ENCODE results near the gene TMEM120B.

The TMEM120B gene

GRCh38 chr12:121792607-121793439 is 80.3 kb downstream of the TMEM120B start:
- DNase-seq (ENCODE audit: low read depth) = no peak

- DNase-seq (ENCODE audit: low read depth) = peak; percentile 58
These were observed 80.9 kb downstream of the TMEM120B start, which contains the start of gene RHOF for GRCh38 chr12:121793440-121793837. TSS of gene RHOF (minus strand) at chr12:121793688. CDS start at chr12:121793633, 55 bp downstream.

DNA sequence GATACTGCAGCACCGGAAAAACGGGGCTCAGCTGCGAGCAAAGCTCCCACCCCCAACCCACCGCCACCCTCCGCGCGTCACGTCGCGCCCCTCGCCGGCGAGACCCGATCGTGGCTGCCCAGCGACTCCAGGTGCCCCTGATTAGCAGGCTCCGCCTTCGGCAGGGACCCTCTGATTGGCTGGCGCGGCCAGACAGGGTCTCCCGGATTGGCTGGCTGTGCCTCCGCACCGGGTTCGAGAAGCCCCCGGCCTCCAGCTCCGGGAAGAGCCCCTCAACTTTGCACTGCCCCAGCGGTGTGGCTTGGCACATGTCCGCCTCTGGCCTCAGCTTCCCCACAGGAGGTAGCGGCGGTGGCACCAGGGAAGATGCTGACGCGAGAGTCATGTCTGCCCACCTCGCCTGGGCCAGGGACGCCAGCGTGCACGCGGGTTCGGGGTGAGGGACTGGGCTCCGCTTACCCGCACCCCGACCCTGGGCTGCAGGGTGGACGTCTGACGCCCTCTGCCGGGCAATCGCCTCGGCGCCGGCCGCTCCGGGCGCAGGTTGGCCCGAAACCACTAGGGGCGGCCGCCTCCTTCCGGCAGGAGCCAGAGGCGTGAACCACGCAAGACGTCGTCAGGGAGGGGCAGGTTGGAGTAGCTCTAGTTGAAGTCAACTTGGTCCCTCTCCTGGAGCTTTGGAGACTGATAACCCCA is 81.4 kb downstream of the TMEM120B start:
- peak; percentile 93 for DNase-seq (ENCODE audit: low read depth)

- DNase-seq (ENCODE audit: low read depth) = no peak
These were observed 82.0 kb downstream of the TMEM120B start for GRCh38 chr12:121794534-121795033.

GRCh38 chr12:121795034-121795968 is 82.7 kb downstream of the TMEM120B start:
- DNase-seq (ENCODE audit: low read depth) = peak; percentile 80

DNA sequence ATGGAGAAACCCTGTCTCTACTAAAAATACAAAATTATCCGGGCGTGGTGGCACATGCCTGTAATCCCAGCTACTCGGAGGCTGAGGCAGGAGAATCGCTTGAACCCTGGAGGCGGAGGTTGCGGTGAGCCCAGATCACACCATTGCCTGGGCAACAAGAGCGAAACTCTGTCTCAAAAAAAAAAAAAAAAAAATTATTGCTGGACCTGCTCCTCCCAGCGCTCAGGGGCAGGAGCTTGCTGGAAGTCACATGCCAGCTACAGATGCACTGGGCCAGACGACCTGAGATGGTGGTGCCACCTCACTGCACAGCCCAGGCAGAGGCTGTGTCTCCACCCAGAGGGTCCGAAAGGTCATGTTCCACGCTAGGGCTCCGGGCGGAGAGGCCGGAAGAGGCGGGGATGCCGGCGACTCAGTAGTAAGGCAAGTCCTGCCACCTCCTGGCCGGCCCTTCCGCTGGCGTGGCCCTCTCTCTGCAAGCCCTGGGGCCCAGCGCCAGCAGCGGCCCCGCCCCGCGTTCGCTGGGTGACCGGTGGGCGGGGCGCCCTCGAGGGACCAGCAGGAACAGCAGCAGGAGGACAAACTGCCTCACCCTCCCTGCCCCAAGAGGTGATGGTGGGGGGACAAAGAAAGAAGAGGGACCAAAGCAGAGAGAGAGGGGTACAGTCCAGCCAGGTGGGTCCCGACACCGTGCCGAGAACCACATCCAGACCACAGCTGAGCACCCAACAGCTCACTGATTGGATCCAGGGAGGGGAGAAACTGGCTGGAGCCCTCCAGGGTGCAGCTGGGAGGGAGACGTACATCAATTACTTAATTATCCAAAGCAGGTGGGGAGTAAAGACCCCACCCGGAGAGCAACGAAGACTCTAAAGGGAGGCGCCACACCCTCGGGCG is 84.6 kb downstream of the TMEM120B start:
- no peak for DNase-seq (ENCODE audit: low read depth)

DNA sequence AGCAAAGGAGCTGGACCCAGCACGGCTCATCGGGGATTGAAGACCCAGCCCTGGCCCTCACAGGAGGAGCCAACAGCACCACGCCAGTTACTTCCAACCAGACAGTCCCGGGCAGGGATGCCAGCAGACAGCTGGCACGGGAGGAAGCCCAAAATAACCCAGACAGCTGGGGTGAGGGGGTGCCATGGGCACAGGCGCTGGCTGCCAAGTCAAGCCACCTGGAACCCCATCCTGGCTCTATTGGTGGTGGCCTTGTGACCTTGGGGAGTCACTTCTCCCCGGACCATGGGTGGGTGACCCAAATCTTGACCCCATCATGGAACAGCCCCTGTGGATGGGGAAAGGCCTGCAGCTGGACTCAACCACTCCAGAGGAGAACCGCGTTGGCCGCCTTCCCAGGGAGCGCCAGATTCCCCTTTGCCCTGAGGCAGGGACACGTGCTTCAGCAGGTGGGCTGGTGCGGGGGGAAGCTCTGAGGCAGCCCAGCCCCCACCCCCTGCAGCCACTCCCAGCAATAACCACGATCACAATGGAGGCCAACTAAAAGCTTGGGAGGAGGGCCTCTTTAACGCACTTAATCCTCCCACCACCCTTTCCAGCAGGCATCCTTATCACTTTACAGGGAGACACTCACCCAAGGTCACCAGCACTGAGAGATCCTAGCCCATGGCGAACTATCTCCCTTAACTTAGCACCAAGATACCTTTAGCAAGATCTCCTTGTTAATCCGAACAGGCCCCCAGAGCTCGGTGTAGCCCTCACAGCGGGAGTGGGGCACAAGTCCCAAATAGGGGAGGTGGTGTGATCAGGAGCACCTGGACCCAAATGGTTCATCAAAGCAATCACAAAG is 85.6 kb downstream of the TMEM120B start:
- no peak for DNase-seq (ENCODE audit: low read depth)

DNA sequence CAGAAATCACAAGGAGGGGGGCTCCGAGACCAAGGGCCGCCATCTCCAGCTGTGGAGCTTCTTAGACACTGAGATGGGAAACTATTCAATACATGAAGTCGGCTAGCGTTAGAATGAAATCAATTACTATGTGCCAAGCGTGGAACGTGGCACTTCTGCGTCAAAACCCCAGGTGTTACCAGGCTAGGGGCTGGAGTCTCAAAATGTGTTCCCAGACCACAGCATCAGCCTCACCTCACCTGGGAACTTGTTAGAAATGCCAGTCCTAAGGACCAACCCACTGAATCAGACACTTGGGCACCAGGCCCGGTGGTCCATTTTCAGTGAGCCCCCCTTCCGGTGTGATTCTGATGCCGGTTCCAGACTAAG is 86.2 kb downstream of the TMEM120B start:
- no peak for DNase-seq (ENCODE audit: low read depth)

DNA sequence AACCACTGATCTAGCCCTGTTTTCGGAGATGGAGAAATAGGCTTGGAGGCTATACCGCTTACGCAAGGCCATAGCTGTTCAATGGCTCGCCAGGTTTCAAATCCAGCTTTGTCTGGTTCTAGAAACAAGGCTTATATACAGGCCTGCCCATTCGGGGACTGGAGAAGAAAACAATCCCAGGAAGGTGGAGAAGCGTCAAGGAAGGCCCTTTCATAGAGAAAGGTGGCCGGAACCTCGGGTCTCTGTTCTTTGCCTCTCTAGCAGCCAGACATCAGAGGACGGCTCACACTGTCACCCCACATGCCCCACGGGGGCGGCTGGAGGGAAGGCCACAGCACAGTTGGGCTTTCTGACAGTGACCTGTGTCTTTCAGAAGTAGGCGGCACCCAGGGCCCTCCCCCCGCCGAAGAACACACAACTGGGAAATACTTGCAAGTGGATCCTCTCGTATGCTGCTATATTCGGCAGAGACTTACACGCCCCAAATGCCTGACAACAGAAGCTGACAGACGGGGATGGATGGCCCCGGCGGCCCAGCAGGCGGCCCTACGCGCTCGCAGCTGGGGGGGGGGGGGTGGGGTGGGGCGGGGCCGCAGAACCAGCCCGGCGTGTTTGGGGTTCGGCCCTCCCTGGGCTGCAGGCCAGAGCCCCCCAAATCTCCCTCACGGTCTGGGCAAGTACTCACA is 86.7 kb downstream of the TMEM120B start:
- DNase-seq (ENCODE audit: low read depth) = no peak

GRCh38 chr12:121799842-121800693 is 87.5 kb downstream of the TMEM120B start:
- DNase-seq (ENCODE audit: low read depth) = peak; percentile 78

DNA sequence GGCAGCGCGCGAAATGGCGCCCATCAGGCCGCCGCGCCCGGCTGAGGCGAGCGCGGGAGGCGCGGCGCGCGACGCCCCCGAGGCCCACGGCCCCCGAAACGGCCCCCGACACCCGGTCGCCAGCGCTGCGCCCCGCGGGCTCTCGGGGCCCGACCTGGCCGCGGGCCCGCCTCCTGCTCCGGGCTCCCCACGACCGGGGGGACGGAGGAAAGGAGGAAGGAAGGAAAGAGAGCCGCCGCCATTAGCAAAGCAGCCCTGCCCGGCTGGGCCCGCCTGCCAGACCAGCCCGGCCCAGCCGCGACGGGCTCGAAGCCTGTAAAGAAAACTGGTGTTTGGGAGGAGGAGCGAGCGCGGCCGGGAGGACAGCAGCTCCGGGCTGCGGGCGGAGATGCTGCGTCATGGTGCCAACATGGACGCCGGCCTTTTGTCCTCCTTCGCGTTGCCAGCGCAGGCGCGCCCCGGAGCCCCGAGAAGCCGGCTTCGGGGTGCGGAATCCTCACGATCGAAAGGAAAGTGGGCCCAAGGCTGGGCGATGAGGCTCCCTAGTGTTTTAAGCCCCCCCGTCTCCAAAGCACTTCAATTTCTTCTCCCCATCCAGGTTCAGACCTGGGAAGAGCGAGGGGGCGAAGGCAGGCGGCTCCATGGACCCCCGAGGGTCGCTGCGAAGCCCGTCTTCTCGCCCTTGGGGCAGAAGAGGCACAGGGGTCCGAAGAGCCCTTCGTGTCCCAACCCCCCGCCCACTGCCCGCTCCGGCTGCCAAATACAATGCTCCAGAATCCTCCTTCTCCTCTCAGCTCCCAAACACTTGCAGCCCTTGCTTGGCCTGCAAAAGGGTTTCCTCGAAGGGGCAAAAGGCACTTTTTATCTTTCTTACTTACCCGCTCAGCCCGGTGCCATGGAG is 88.4 kb downstream of the TMEM120B start:
- peak; percentile 66 for DNase-seq (ENCODE audit: low read depth)

GRCh38 chr12:121801595-121802484 is 89.3 kb downstream of the TMEM120B start:
- DNase-seq (ENCODE audit: low read depth) = no peak

GRCh38 chr12:121802485-121802842 is 89.9 kb downstream of the TMEM120B start:
- no peak for DNase-seq (ENCODE audit: low read depth)

GRCh38 chr12:121802843-121803698 is 90.5 kb downstream of the TMEM120B start:
- DNase-seq (ENCODE audit: low read depth) = peak; percentile 79

- DNase-seq (ENCODE audit: low read depth) = no peak
These were observed 91.4 kb downstream of the TMEM120B start, which contains the start of gene SETD1B for GRCh38 chr12:121803861-121804416. TSS of gene SETD1B (plus strand) at chr12:121804009. CDS start at chr12:121804738, 729 bp downstream.

All from activated T-helper 9 cell treated with anti-CD3 and anti-CD28 coated beads, Interleukin-2, amount 50 U/mL, for 16 hours (primary cell).